BE2C (cell line): Measurements from ENCODE around the gene AKT3.

Source experiments
- DNase-seq: peaks from one replicate; pipeline ENCODE4 v3.0.0-alpha.2; 2020
- H3K27me3 ChIP-seq: fragments of 250-450 bp; sonication (Bioruptor Pico); 2 replicates; pipeline ENCODE4 v1.5.1; 2020; ENCODE audit warnings: mild to moderate bottlenecking
- H3K36me3 ChIP-seq: fragments of 250-450 bp; sonication (Bioruptor Pico); 2 replicates; pipeline ENCODE4 v1.5.1; 2020; ENCODE audit warnings: mild to moderate bottlenecking
- H3K4me1 ChIP-seq: fragments of 250-450 bp; sonication (Bioruptor Pico); 2 replicates; pipeline ENCODE4 v1.5.1; 2020
- H3K4me3 ChIP-seq: 2 replicates; pipeline ENCODE4 v1.5.1; 2011; ENCODE audit warnings: low read depth, low read length
- H3K9me3 ChIP-seq: fragments of 250-450 bp; sonication (Bioruptor Pico); 2 replicates; pipeline ENCODE4 v1.5.1; 2020
- TF ChIP-seq, protein P1 (sequence below): IDR thresholded peaks from 2 replicates; pipeline ENCODE4 v1.5.1; 2012; ENCODE audit warnings: mild to moderate bottlenecking, low read depth, low read length

AKT3 gene

DNA sequence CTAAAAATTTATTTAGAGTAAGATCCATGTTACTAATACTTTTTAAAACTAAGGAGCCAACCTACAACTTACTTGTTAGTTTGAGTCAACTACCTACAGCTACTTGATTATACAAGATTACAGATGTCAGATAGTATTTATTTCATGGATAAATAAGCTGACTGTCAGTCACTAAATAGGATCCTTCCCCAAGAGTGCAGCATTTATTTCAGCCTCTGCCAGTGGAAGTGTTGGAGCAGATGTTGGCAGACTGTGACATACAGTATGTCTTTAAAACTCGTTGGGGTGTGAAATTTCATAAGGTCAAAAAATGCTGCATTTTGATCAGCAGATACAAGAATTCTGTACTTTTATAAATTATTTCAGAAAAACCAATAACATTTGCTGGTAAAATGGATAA is 156.2 kb downstream of the AKT3 start:
- DNase-seq, result no peak

DNA sequence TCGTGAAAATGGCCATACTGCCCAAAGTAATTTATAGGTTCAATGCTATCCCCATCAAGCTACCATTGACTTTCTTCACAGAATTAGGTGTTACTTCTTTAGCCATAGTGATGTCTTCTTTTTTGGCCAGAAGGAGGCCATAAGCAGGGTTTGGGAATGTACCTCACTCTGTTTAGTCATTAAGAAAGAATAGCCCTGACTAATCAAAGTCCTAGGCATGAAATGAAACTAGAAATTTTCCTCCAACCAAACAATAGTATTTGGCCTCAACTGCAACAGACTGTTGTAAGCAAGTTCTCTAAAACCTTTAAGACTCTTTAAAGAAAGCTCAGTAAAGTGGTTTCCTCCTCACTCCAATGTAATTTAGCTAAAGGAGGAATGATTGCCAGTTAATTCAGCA is 163.9 kb downstream of the AKT3 start:
- no peaks in the 10 kb centered on the region for H3K27me3 ChIP-seq
- H3K9me3 ChIP-seq, result no peaks in the 10 kb centered on the region
- no peak for DNase-seq
- no peak overlapping the region for H3K4me3 ChIP-seq
- TF ChIP-seq, protein P1, sequence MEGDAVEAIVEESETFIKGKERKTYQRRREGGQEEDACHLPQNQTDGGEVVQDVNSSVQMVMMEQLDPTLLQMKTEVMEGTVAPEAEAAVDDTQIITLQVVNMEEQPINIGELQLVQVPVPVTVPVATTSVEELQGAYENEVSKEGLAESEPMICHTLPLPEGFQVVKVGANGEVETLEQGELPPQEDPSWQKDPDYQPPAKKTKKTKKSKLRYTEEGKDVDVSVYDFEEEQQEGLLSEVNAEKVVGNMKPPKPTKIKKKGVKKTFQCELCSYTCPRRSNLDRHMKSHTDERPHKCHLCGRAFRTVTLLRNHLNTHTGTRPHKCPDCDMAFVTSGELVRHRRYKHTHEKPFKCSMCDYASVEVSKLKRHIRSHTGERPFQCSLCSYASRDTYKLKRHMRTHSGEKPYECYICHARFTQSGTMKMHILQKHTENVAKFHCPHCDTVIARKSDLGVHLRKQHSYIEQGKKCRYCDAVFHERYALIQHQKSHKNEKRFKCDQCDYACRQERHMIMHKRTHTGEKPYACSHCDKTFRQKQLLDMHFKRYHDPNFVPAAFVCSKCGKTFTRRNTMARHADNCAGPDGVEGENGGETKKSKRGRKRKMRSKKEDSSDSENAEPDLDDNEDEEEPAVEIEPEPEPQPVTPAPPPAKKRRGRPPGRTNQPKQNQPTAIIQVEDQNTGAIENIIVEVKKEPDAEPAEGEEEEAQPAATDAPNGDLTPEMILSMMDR, result no peak
- 0 out of 2 replicates have a peak, but pooled peaks cover 3% of the 10 kb centered on the region for H3K36me3 ChIP-seq
- no peaks in the 10 kb centered on the region for H3K4me1 ChIP-seq

More for the DNA sequence above, 156.2 kb downstream of the AKT3 start:
- TF ChIP-seq, protein P1, result no peak
- Histone ChIP-seq H3K4me1 (no peaks in the 10 kb centered on the region), H3K9me3 (no peaks in the 10 kb centered on the region), H3K4me3 (no peak overlapping the region), H3K36me3 (peaks cover 7% of the 10 kb centered on the region), H3K27me3 (no peaks in the 10 kb centered on the region)

DNA sequence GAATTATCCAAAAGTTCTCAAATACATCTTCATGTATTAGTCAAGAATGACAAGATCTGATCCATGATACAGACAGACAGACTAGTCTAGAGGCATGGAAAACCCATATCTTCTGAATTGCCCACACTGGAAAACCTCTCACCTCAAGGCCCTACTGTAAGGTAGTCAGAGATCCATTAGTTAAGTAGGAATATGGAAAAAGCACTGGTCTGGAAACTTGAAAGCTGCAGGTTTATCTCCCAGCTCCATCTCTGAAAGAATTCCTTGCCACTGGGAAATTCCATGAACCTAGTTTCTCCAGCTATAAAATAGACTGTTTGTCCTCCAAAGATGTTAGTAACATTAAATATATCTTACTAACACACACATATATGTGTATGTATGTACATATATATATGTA is 169.2 kb downstream of the AKT3 start:
- Histone ChIP-seq H3K9me3 (no peaks in the 10 kb centered on the region), H3K4me3 (no peak overlapping the region), H3K27me3 (no peaks in the 10 kb centered on the region), H3K4me1 (no peaks in the 10 kb centered on the region), H3K36me3 (no peaks in the 10 kb centered on the region)
- TF ChIP-seq, protein P1, result no peak
- DNase-seq, result no peak

DNA sequence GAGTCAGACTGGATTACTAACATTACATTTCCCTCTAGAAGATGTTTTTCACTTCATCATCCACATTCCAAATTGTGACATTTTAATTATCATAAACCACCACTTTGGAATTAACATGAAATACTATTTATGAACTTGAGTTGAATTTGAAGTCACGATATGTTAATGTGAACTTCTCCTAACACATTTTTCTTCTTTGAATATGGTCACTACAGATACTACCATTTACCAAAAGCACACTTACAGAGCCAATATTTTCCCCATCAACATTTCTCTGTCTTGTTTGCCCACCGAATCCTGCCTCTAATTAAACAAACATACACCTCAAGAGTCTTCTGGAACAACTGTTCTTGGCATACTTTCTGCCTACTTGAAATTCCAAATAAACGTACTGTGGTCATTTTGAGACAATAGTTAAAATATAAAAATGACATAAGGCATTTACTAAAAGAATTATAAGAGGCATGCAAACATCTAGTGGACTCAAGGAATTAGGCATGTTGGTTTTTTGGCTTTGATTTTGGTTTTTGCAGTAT is 177.4 kb downstream of the AKT3 start:
- no peaks in the 10 kb centered on the region for H3K4me1 ChIP-seq

DNA sequence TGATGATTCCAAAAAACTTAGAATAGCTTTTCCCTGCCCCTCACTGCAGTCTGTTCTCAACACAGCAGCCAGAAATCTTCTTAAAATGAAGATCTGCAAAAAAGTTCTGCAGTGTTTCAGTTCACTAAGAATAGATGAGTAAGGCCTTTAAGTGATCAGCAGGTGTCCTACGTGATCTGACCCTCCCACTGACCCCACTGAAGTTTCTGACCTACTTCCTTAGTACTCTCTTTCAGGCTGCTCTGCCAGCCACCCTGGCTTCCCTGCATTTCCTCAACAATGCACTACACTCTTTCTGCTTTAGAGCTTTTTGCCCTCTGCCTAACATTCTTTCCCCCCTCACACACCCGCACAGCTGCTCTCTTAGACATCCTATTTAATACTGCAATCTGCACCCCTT is 182.5 kb downstream of the AKT3 start:
- no peak overlapping the region for H3K4me3 ChIP-seq
- TF ChIP-seq, protein P1, result no peak

More for the DNA sequence above, 177.4 kb downstream of the AKT3 start:
- Histone ChIP-seq H3K4me3 (no peak overlapping the region), H3K9me3 (no peaks in the 10 kb centered on the region), H3K27me3 (no peaks in the 10 kb centered on the region), H3K36me3 (no peaks in the 10 kb centered on the region)
- no peak for DNase-seq
- TF ChIP-seq, protein P1, result no peak

DNA sequence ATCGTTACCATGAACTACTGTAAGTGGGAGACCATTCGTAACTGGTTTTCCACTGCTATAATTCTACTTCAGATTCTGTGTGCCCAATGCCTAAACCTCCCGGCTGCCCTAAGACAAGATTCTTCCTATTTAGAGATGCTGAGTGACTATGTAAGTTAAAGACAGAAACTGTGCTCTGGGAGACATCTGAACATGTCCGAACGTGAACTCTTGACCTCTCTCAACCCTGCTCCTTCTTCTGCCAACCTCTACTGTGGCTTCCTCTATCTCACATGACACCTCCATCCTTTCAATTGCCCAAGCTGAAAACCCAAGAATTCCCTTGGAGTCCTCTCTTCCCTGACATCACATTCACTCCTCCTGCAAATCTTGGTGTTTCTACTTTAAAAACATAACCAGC is 182.9 kb downstream of the AKT3 start:
- H3K27me3 ChIP-seq, result no peaks in the 10 kb centered on the region
- DNase-seq, result no peak
- no peaks in the 10 kb centered on the region for H3K9me3 ChIP-seq
- TF ChIP-seq, protein P1, result no peak
- H3K4me3 ChIP-seq, result no peak overlapping the region
- no peaks in the 10 kb centered on the region for H3K4me1 ChIP-seq
- no peaks in the 10 kb centered on the region for H3K36me3 ChIP-seq

More for the DNA sequence above, 182.5 kb downstream of the AKT3 start:
- H3K4me1 ChIP-seq, result no peaks in the 10 kb centered on the region
- no peak for DNase-seq
- no peaks in the 10 kb centered on the region for H3K36me3 ChIP-seq
- H3K9me3 ChIP-seq, result no peaks in the 10 kb centered on the region
- no peaks in the 10 kb centered on the region for H3K27me3 ChIP-seq
